Measurements from ENCODE around the gene LIMS1.
"Not testable (repeated sequence)": the region's sequence is repeated elsewhere in the genome, so short reads cannot be mapped to it uniquely, and the experiment has no call there.

Gene LIMS1

DNA sequence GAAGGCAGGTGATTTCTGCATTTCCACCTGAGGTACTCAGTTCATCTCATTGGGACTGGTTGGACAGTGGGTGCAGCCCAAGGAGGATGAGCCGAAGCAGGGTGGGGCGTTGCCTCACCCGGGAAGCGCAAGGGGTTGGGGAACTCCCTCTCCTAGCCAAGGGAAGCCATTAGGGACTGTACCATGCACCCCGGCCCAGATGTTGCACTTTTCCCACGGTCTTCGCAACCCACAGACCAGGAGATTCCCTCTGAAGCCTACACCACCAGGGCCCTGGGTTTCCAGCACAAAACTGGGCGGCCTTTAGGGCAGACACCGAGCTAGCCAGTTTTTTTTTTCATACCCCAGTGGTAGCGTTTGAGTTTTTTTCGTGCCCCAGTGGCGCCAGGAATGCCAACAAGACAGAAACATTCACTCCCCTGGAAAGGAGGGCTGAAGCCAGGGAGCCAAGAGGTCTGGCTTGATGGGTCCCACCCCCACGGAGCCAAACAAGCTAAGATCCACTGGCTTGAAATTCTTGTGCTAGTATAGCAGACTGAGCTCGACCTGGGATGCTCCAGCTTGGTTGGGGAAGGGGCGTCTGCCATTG, 109.1 kb downstream of the LIMS1 start:
- Histone ChIP-seq H3K36me3 (replicated peaks; ENCODE audit: low read depth, low read length) (no peaks in the 10 kb centered on the region), H3K9ac (ENCODE audit: low read length) (no peak overlapping the region), H3K4me2 (ENCODE audit: low read length) (no peak overlapping the region), H3K4me1 (ENCODE audit: low read length) (no peaks in the 10 kb centered on the region), H3K9me3 (ENCODE audit: insufficient read depth, low read length) (no peaks in the 10 kb centered on the region), H3K4me3 (ENCODE audit: low read length) (no peak overlapping the region), H3K27ac (ENCODE audit: low read length) (no peak overlapping the region), H3K79me2 (ENCODE audit: low read length) (peaks cover 30% of the 10 kb centered on the region), H4K20me1 (ENCODE audit: insufficient read depth, low read length) (peaks cover 10% of the 10 kb centered on the region), H3K27me3 (ENCODE audit: low read depth, low read length) (no peaks in the 10 kb centered on the region), H2AFZ (ENCODE audit: low read depth, low read length) (no peak overlapping the region)
- TF ChIP-seq EZH2phosphoT487 (IDR thresholded peaks at IDR 0.05; ENCODE audit: low read depth), result no peak
- TF ChIP-seq, protein P1, sequence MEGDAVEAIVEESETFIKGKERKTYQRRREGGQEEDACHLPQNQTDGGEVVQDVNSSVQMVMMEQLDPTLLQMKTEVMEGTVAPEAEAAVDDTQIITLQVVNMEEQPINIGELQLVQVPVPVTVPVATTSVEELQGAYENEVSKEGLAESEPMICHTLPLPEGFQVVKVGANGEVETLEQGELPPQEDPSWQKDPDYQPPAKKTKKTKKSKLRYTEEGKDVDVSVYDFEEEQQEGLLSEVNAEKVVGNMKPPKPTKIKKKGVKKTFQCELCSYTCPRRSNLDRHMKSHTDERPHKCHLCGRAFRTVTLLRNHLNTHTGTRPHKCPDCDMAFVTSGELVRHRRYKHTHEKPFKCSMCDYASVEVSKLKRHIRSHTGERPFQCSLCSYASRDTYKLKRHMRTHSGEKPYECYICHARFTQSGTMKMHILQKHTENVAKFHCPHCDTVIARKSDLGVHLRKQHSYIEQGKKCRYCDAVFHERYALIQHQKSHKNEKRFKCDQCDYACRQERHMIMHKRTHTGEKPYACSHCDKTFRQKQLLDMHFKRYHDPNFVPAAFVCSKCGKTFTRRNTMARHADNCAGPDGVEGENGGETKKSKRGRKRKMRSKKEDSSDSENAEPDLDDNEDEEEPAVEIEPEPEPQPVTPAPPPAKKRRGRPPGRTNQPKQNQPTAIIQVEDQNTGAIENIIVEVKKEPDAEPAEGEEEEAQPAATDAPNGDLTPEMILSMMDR (IDR thresholded peaks at IDR 0.05; ENCODE audit: low read depth, low read length), result no peak

DNA sequence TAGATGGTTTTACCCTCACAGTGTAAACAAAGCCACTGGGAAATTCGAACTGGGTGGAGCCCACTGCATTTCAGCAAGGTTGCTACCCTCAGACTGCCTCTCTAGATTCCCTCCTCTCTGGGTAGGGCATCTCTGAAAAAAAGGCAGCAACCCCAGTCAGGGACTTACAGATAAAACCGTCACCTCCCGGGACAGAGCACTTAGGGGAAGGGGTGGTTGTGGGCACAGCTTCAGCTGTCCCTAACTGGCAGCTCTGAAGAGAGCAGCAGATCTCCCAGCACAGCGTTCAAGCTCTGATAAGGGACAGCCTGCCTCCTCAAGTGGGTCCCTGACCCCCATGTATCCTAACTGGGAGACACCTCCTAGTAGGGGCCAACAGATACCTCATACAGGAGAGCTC, 109.6 kb downstream of the LIMS1 start:
- not testable (repeated sequence) for H3K36me3 ChIP-seq (replicated peaks; ENCODE audit: low read depth, low read length); H3K4me3 ChIP-seq (ENCODE audit: low read length); H3K27me3 ChIP-seq (ENCODE audit: low read depth, low read length); H2AFZ ChIP-seq (ENCODE audit: low read depth, low read length); H3K27ac ChIP-seq (ENCODE audit: low read length); H4K20me1 ChIP-seq (ENCODE audit: insufficient read depth, low read length); H3K9me3 ChIP-seq (ENCODE audit: insufficient read depth, low read length); H3K9ac ChIP-seq (ENCODE audit: low read length); H3K4me2 ChIP-seq (ENCODE audit: low read length); H3K4me1 ChIP-seq (ENCODE audit: low read length)
- peaks cover 30% of the 10 kb centered on the region for H3K79me2 ChIP-seq (ENCODE audit: low read length)

DNA sequence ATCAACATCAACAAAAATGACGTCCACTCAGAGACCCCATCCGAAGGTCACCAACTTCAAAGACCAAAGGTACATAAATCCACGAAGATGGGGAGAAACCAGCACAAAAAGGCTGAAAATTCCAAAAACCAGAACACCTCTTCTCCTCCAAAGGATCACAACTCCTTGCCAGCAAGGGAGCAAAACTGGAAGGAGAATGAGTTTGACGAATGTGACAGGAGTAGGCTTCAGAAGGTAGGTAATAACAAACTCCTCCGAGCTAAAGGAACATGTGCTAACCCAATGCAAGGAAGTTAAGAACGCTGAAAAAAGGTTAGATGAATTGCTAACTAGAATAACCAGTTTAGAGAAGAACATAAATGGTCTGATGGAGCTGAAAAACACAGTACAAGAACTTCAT, 110.2 kb downstream of the LIMS1 start:
- not testable (repeated sequence) for H3K4me3 ChIP-seq (ENCODE audit: low read length); H3K9ac ChIP-seq (ENCODE audit: low read length); H4K20me1 ChIP-seq (ENCODE audit: insufficient read depth, low read length); H3K27me3 ChIP-seq (ENCODE audit: low read depth, low read length); H3K27ac ChIP-seq (ENCODE audit: low read length); H2AFZ ChIP-seq (ENCODE audit: low read depth, low read length); H3K36me3 ChIP-seq (replicated peaks; ENCODE audit: low read depth, low read length); H3K4me1 ChIP-seq (ENCODE audit: low read length); H3K9me3 ChIP-seq (ENCODE audit: insufficient read depth, low read length); H3K4me2 ChIP-seq (ENCODE audit: low read length)
- H3K79me2 ChIP-seq (ENCODE audit: low read length), result peaks cover 30% of the 10 kb centered on the region

DNA sequence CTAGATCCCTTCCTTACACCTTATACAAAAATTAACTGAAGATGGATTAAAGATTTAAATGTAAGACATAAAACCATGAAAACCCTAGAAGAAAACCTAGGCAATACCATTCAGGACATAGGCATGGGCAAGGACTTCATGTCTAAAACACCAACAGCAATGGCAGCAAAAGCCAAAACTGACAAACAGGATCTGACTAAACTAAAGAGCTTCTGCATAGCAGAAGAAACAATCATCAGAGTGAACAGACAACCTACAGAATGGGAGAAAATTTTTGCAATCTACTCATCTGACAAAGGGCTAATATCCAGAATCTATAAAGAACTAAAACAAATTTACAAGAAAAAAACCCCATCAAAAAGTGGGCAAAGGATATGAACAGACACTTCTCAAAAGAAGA, 114.5 kb downstream of the LIMS1 start:
- H3K36me3 ChIP-seq (replicated peaks; ENCODE audit: low read depth, low read length); H3K27me3 ChIP-seq (ENCODE audit: low read depth, low read length); H3K9ac ChIP-seq (ENCODE audit: low read length); H3K4me3 ChIP-seq (ENCODE audit: low read length); H4K20me1 ChIP-seq (ENCODE audit: insufficient read depth, low read length); H3K79me2 ChIP-seq (ENCODE audit: low read length); H3K9me3 ChIP-seq (ENCODE audit: insufficient read depth, low read length); H3K27ac ChIP-seq (ENCODE audit: low read length); H2AFZ ChIP-seq (ENCODE audit: low read depth, low read length); H3K4me2 ChIP-seq (ENCODE audit: low read length): not testable (repeated sequence)
- H3K4me1 ChIP-seq (ENCODE audit: low read length), result peaks cover 10% of the 10 kb centered on the region

DNA sequence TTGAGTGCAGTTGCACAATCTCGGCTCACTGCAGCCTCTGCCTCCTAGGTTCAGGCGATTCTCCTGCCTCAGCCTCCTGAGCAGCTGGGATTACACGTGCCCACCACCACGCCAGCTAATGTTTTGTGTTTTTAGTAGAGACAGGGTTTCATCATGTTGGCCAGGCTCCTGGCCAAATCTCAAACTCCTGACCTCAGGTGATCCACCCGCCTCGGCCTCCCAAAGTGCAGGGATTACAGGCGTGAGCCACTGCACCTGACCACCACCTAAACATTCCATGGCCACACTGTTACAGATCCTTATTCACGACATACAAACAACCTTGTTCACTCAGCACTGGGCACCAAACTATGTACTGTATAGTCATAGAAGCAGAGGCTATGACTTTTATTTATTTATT, 116.2 kb downstream of the LIMS1 start:
- not testable (repeated sequence) for H2AFZ ChIP-seq (ENCODE audit: low read depth, low read length); H3K9ac ChIP-seq (ENCODE audit: low read length); H4K20me1 ChIP-seq (ENCODE audit: insufficient read depth, low read length); H3K27me3 ChIP-seq (ENCODE audit: low read depth, low read length); H3K9me3 ChIP-seq (ENCODE audit: insufficient read depth, low read length); H3K36me3 ChIP-seq (replicated peaks; ENCODE audit: low read depth, low read length); H3K4me3 ChIP-seq (ENCODE audit: low read length); H3K79me2 ChIP-seq (ENCODE audit: low read length); H3K27ac ChIP-seq (ENCODE audit: low read length); H3K4me2 ChIP-seq (ENCODE audit: low read length)
- peaks cover 10% of the 10 kb centered on the region for H3K4me1 ChIP-seq (ENCODE audit: low read length)

DNA sequence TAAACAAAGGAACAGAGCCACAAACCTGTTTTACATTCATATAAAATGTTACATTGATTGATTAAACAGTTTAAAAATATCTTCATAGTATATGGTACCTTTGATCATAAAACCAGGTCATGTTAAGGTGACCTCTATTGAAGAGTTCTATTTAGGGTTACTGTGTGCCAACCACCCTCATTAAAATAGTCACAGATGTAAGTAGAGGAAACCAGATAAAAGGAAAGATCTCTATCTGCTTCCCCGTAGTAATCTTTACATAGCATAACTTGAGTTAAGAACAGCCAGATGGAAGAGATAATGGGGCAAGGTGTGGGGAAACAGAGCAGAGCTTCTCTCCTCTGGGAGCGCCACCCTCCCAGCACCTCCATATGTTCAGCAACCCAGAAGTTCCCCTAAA, 117.2 kb downstream of the LIMS1 start:
- H4K20me1 ChIP-seq (ENCODE audit: insufficient read depth, low read length); H3K27ac ChIP-seq (ENCODE audit: low read length); H3K27me3 ChIP-seq (ENCODE audit: low read depth, low read length); H3K36me3 ChIP-seq (replicated peaks; ENCODE audit: low read depth, low read length); H3K79me2 ChIP-seq (ENCODE audit: low read length); H2AFZ ChIP-seq (ENCODE audit: low read depth, low read length); H3K4me2 ChIP-seq (ENCODE audit: low read length); H3K9me3 ChIP-seq (ENCODE audit: insufficient read depth, low read length); H3K9ac ChIP-seq (ENCODE audit: low read length); H3K4me3 ChIP-seq (ENCODE audit: low read length): not testable (repeated sequence)
- H3K4me1 ChIP-seq (ENCODE audit: low read length), result peaks cover 10% of the 10 kb centered on the region

DNA sequence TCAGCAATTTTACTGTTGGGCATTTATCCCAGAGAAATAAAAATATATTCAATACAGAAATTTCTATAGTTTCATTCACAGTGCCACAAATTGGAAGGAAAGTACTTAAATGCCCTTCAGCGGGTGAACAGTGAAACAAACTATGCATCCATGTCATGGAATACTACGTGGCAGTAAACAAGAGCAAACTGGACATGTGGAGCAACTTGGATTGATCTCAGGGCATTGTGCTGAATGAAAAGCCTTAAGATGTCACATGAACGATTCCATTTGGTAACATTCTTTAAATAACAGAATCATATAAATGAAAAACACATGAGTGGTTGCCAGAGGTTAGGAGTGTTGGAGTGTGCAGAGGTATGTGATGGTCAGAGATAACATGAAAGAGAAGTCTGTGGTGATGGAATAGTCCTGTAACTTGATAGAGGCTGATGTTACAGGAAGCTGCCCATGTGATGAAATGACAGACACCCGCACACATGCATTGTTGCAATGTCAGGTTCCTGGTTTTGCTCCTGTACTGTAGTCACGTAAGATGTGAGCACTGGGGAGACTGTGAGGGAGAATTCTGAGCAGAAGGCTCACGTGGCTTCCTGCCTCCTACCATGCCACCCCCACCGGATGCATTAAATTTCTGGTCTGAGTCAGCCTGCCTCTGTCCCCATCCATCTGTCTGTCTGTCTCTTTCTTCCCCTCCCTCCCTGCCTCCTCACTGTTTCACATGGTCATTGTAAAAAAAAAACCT, 118.1 kb downstream of the LIMS1 start:
- H3K36me3 ChIP-seq (replicated peaks; ENCODE audit: low read depth, low read length); H3K9ac ChIP-seq (ENCODE audit: low read length); H3K27me3 ChIP-seq (ENCODE audit: low read depth, low read length); H4K20me1 ChIP-seq (ENCODE audit: insufficient read depth, low read length); H3K79me2 ChIP-seq (ENCODE audit: low read length); H3K9me3 ChIP-seq (ENCODE audit: insufficient read depth, low read length); H2AFZ ChIP-seq (ENCODE audit: low read depth, low read length): not testable (repeated sequence)
- H3K27ac ChIP-seq (ENCODE audit: low read length), result peak overlapping the region; percentile 60
- H3K4me3 ChIP-seq (ENCODE audit: low read length), result peak overlapping the region; percentile 47
- peak overlapping the region; percentile 71 for H3K4me2 ChIP-seq (ENCODE audit: low read length)
- peaks cover 10% of the 10 kb centered on the region for H3K4me1 ChIP-seq (ENCODE audit: low read length)

DNA sequence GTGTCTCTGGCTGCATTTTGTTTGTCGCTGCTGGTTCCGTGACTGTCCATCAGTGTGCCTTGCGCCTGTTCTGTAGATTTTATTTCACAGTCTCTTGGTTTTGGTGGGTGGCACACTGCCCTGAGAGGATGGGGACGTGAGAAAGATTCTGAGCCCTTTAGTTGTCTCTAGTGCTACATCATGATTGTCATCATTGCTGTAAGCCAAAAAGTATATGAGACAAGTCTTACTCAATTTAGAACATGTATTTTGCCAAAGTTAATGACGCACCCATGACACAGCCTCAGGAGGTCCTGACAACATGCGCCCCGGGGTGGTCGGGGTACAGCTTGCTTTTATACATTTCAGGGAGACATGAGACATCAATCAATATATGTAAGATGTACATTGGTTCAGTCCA, 119.2 kb downstream of the LIMS1 start:
- H3K27me3 ChIP-seq (ENCODE audit: low read depth, low read length); H2AFZ ChIP-seq (ENCODE audit: low read depth, low read length); H3K27ac ChIP-seq (ENCODE audit: low read length): not testable (repeated sequence)

DNA sequence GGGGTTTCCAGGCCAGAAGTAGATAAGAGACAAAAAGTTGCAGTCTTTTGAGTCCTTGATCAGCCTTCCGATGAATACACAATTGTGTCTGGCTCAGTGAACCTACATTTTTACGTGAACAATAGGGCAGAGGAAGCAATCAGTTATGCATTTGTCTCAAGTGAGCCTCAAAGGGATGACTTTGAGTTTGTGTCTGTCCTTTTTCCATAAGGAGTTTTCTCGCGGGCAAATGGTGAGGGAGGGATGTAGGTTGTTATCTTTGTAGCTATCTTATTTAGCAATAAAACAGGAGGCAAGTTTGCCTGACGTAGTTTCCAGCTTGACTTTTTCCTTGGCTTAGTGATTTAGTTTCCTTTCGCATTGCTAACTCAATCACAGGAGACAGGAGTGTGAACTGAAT, 119.6 kb downstream of the LIMS1 start:
- H3K36me3 ChIP-seq (replicated peaks; ENCODE audit: low read depth, low read length); H3K9ac ChIP-seq (ENCODE audit: low read length); H3K27ac ChIP-seq (ENCODE audit: low read length); H4K20me1 ChIP-seq (ENCODE audit: insufficient read depth, low read length); H3K79me2 ChIP-seq (ENCODE audit: low read length); H2AFZ ChIP-seq (ENCODE audit: low read depth, low read length); H3K4me2 ChIP-seq (ENCODE audit: low read length); H3K27me3 ChIP-seq (ENCODE audit: low read depth, low read length); H3K9me3 ChIP-seq (ENCODE audit: insufficient read depth, low read length); H3K4me3 ChIP-seq (ENCODE audit: low read length): not testable (repeated sequence)
- peaks cover 10% of the 10 kb centered on the region for H3K4me1 ChIP-seq (ENCODE audit: low read length)

More for the DNA sequence above, 119.2 kb downstream of the LIMS1 start:
- not testable (repeated sequence) for H3K9ac ChIP-seq (ENCODE audit: low read length); H3K4me2 ChIP-seq (ENCODE audit: low read length); H3K9me3 ChIP-seq (ENCODE audit: insufficient read depth, low read length); H3K36me3 ChIP-seq (replicated peaks; ENCODE audit: low read depth, low read length); H4K20me1 ChIP-seq (ENCODE audit: insufficient read depth, low read length); H3K79me2 ChIP-seq (ENCODE audit: low read length); H3K4me3 ChIP-seq (ENCODE audit: low read length)
- peaks cover 10% of the 10 kb centered on the region for H3K4me1 ChIP-seq (ENCODE audit: low read length)
